ENCODE results near the gene RNASE13.

Gene RNASE13

DNA sequence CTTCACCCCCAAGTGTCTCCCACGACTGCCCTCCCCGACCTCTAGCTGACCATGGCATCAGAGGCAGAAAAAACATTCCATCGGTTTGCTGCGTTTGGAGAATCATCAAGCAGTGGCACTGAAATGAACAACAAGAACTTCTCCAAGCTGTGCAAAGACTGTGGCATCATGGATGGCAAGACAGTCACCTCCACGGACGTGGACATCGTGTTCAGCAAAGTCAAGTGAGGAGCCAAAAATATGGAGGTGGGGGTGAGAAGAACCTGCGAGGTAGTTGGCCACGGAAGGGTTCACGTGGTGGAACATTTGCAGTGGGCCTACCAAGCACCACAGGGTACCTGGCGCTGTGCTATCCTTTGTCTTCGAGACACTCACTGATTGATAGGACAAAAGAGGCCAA, 4.1 kb downstream of the RNASE13 start:
- no peak overlapping the region for H3K27ac ChIP-seq
- TF ChIP-seq, protein P1, sequence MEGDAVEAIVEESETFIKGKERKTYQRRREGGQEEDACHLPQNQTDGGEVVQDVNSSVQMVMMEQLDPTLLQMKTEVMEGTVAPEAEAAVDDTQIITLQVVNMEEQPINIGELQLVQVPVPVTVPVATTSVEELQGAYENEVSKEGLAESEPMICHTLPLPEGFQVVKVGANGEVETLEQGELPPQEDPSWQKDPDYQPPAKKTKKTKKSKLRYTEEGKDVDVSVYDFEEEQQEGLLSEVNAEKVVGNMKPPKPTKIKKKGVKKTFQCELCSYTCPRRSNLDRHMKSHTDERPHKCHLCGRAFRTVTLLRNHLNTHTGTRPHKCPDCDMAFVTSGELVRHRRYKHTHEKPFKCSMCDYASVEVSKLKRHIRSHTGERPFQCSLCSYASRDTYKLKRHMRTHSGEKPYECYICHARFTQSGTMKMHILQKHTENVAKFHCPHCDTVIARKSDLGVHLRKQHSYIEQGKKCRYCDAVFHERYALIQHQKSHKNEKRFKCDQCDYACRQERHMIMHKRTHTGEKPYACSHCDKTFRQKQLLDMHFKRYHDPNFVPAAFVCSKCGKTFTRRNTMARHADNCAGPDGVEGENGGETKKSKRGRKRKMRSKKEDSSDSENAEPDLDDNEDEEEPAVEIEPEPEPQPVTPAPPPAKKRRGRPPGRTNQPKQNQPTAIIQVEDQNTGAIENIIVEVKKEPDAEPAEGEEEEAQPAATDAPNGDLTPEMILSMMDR (conservative IDR thresholded peaks at IDR 0.05): no peak

DNA sequence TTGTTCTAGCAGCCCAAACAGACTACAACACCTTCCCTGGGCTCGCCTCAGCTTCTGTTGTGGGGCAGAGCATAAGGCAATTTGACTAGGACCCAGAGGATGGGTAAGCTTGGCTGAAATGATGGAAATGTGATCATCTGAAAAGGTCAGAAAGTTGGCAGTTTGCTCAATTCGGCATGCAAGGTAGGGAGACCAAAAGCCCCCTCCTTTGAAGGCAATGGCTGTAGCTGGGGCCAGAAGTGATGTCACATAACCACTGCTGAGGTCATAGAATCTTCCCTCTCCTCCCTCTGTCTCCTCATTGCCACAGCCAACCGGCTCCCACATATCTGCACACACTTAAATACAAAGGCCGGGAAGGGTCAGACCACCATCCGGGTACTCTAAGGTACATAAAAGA, 4.7 kb downstream of the RNASE13 start, which contains the start of gene TPPP2:
TPPP2 (plus strand) TSS at position 301 of the 400 bp plus-strand sequence. CDS start 365 bp downstream, outside the sequence.
- TF ChIP-seq, protein P1 (conservative IDR thresholded peaks at IDR 0.05): no peak

GRCh38 chr14:21026988-21027315, 7.7 kb downstream of the RNASE13 start:
- TF ChIP-seq, protein P1 (conservative IDR thresholded peaks at IDR 0.05): no peak

More for the DNA sequence above, 4.7 kb downstream of the RNASE13 start, which contains the start of gene TPPP2:
- H3K27ac ChIP-seq: no peak within 1 kb of the TSS

GRCh38 chr14:21026274-21026987, 8.2 kb downstream of the RNASE13 start:
- TF ChIP-seq, protein P1 (conservative IDR thresholded peaks at IDR 0.05): no peak
- H3K27ac ChIP-seq: no peak overlapping the region

More at GRCh38 chr14:21026988-21027315, 7.7 kb downstream of the RNASE13 start:
- H3K27ac ChIP-seq: no peak overlapping the region

DNA sequence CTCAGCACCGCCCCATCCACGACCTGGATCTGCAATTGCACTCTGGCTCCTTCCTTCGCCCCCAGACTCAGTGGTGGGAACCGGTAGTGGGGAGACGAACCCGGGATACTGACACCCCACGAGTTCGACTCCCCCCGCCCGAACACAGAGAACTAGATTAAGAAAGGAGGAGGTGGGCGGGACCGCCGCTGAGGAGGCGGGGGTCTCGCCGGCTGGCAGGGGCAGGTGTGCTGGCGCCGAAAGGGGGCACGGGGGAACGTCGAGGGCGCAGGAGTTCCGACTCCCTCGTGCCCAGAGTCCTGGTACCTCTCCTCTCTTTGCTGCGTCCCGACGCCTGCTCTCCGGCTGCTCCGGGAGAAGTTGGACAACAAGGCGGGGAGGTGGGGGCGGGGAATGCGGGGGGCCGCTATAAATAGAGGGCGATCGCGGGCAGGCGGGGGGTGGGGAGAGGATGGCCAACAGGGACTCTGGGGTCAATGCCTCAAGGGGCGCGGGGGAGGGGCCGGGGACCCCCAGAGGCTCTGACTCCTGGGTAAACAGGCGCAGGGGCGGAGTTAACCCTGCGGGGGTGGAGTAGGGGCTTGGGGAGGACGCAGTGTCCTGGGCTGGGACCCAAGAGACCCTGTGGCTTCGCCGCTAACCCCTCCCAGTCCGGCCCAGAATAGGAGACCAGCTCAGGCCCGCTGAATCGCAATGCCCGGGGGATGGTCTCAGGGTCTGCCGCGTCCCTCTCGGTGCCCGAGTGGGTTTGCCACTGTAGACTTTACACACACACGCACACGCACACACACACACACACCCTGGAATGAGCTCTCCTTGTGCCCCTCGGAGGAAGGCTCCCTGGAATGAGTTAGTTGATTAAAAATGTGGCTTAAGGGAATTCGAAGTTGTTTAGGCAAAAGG, 9.0 kb downstream of the RNASE13 start:
- TF ChIP-seq, protein P1 (conservative IDR thresholded peaks at IDR 0.05): no peak
- H3K27ac ChIP-seq: peak overlapping the region; percentile 70; the same call in 1 of the 2 replicates

DNA sequence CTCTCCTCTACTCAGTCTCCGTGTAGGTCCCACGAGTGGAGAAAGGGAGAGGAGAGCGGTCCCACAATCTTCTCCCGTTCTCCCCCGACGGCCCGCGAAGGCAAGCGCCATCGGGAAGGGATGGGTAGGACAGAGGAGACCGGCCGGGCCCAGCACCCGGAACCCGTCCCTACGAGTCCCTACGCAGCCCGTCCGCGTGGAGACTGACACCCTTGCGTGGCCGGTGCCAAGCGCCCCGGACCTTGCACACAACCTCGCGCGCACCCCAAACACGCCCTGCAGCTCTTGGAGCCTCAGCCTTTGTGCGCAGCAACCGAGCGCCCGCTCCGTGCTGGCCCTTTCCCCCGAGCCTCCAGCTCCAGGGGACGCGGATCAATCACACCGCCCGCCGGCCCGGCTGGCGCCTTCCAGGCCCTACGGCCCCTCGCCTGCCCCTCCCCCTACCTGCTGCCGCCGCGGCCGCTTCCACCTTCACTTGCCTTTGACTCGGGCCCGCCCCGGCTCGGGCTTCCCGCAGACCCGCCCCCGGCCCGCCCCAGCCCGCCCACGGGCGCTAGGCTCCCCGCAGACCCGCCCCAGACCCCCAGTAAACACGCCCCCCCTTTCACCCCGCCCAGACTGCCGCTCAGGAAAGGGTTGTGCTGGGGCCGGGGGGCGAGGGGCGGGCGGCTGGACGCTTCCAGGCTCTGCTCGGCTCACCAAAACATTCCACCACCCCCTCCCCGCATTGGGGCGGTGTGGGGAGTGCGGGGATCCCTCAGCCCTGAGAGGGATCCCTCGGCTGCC, 9.8 kb downstream of the RNASE13 start, which contains the start of gene NDRG2:
NDRG2 (minus strand) TSS at position 477 of the 786 bp plus-strand sequence. CDS start 1,746 bp downstream, outside the sequence.
- peak within 1 kb of the TSS; percentile 70; the same call in 1 of the 2 replicates for H3K27ac ChIP-seq
- TF ChIP-seq, protein P1 (conservative IDR thresholded peaks at IDR 0.05): no peak

All from VCaP (cell line).